AG09319 (cell line): Measurements from ENCODE around the gene ADARB1.

Experiments
- DNase-seq: peaks from one replicate; pipeline ENCODE4 v3.0.0-alpha.2; 2010; ENCODE audit warnings: low read depth; ENCODE audit errors: extremely low read depth
- TF ChIP-seq, protein P1 (sequence below): IDR thresholded peaks from 2 replicates; pipeline ENCODE4 v1.5.1; 2011; ENCODE audit warnings: low read depth, mild to moderate bottlenecking, inconsistent platforms, low read length, moderate library complexity

ADARB1 gene

GRCh38 chr21:45152265-45152746 lies 77.9 kb downstream of the ADARB1 start:
- TF ChIP-seq, protein P1, sequence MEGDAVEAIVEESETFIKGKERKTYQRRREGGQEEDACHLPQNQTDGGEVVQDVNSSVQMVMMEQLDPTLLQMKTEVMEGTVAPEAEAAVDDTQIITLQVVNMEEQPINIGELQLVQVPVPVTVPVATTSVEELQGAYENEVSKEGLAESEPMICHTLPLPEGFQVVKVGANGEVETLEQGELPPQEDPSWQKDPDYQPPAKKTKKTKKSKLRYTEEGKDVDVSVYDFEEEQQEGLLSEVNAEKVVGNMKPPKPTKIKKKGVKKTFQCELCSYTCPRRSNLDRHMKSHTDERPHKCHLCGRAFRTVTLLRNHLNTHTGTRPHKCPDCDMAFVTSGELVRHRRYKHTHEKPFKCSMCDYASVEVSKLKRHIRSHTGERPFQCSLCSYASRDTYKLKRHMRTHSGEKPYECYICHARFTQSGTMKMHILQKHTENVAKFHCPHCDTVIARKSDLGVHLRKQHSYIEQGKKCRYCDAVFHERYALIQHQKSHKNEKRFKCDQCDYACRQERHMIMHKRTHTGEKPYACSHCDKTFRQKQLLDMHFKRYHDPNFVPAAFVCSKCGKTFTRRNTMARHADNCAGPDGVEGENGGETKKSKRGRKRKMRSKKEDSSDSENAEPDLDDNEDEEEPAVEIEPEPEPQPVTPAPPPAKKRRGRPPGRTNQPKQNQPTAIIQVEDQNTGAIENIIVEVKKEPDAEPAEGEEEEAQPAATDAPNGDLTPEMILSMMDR, result no peak; the same call in none of the 2 replicates

GRCh38 chr21:45153358-45154318 lies 79.3 kb downstream of the ADARB1 start:
- TF ChIP-seq, protein P1, result no peak
- no peak for DNase-seq

More at GRCh38 chr21:45152265-45152746, 77.9 kb downstream of the ADARB1 start:
- DNase-seq, result no peak

DNA sequence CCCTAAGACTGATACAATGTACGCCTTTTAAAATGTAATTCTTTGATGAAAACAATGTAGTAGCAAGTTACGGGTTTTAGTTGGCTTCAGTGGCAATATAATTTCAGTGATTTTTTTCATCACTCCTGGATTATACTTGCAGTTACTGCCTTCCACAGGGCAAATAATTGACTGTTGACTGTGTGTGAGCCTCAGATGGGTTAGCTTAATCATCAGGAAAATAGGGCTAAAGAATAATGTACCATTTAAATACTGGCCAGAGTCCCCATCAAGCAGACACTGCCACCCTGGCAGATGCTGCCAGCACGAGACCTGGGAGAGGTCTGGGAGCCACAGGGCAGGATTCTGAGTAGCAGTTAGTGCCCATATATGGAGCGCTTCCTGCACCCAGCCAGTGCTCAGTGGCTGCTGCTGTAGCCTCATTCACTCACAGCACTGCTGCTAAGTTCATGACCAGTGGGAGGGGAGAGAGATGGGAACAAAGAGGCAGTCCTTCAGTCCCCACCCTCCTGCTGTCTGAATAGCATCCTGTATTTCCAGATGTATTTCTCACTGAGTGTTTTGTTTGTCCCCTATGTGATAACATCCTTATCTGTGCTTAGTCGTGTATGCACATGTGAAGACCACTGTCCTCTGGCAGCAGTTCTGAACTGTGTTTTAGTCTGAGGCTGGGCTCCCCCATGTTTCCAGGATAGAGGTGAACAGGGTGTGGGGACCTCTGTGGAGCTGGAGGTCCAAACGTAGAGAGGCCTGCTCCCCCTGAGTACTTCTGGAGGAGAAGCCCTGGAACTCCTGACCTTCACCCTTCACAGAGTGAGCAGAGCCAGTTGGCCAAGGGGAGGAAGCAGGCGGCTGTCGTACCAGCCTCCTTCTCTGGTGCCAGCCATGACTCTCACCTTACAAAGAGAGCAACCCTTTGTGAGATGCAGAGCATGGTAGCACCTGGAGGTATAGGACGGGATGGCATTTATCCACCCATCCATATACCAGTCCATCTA lies 80.4 kb downstream of the ADARB1 start:
- TF ChIP-seq, protein P1, result no peak
- DNase-seq, result no peak

DNA sequence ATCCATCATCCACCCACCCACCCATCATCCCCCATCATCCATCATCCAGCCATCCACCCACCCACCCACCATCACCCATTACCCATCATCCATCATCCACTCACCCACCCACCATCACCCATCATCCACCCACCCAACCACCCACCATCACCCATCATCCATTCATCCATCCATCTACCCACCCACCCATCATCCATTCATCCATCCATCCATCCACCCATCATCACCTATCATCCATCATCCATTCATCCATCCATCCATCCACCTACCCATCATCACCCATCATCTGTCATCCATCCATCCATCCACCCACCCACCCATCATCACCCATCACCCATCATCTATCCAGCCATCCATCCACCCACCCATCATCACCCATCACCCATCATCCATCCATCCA lies 81.5 kb downstream of the ADARB1 start:
- no peak for DNase-seq
- TF ChIP-seq, protein P1, result no peak

- TF ChIP-seq, protein P1, result no peak
- DNase-seq, result no peak
Measured at GRCh38 chr21:45156459-45156858, 82.1 kb downstream of the ADARB1 start.

GRCh38 chr21:45157932-45158331 lies 83.6 kb downstream of the ADARB1 start:
- TF ChIP-seq, protein P1, result no peak
- no peak for DNase-seq
